Body of pancreas (tissue), 4 donors: ENCODE data around the gene RPL37.

Experiments used
- CTCF ChIP-seq, 7 experiments: fragments of 450-650 bp in 4 of 7; fragments of 200-600 bp in 3 of 7; sonication (generic) in 3 of 7; IDR thresholded peaks; one replicate each; pipeline ENCODE4 v1.5.1; 2016 to 2019; ENCODE audit warnings: antibody characterized with exemption in 7 of 7
- POLR2A ChIP-seq, 3 donors: fragments of 450-650 bp; IDR thresholded peaks; one replicate each; pipeline ENCODE4 v1.6.1; 2016; ENCODE audit warnings: antibody characterized with exemption in 3 of 3, mild to moderate bottlenecking in 2 of 3

DNA sequence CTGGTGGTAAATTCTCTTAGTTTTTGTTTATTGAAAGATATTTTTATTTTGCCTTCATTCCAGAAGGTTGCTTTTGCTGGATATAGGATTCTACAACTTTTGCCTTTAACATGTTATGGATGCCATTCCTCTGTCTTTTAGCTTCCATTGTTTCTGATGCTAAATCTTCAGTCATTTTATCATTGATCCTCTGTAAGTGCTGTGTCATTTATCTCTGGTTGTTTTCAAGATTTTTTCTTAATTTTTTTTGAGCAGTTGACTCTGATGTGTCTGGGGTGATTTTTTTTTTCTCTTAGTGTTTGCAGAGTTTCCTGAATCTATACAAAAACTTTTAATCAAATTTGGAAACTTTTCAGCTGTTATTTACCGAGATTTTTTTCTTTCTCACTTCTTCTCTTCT lies 12.5 kb upstream of the RPL37 start:
- TF ChIP-seq CTCF (IDR thresholded peaks at IDR 0.05) (no peak), POLR2A (IDR thresholded peaks at IDR 0.05) (no peak)
